Hepatocyte (in vitro differentiated cells): ENCODE results near the gene CEACAM19. TPM values are rescaled to one million over a fixed set of nuclear protein-coding genes. Genes with fewer than 3 reads are reported as not detected.
"Not testable (repeated sequence)": the region's sequence is repeated elsewhere in the genome, so short reads cannot be mapped to it uniquely, and the experiment has no call there.

Experiments used
- DNase-seq: peaks from one replicate; pipeline ENCODE4 v3.0.0-alpha.2; 2016; ENCODE audit warnings: low spot score
- H2AFZ ChIP-seq: fragments of 200-600 bp; sonication (generic); 2 replicates; pipeline ENCODE4 v1.6.0; 2016; ENCODE audit warnings: antibody characterized with exemption, mild to moderate bottlenecking
- H3K27ac ChIP-seq: fragments of 200-600 bp; sonication (generic); 2 replicates; pipeline ENCODE4 v1.5.1; 2016; ENCODE audit warnings: mild to moderate bottlenecking
- H3K27me3 ChIP-seq: fragments of 200-600 bp; sonication (generic); 2 replicates; pipeline ENCODE4 v1.6.1; 2016
- H3K36me3 ChIP-seq: fragments of 200-600 bp; sonication (generic); replicated peaks from 2 replicates; pipeline ENCODE4 v1.5.1; 2016; ENCODE audit warnings: low read depth; ENCODE audit not compliant: insufficient read depth
- H3K4me1 ChIP-seq: fragments of 200-600 bp; sonication (generic); 2 replicates; pipeline ENCODE4 v1.5.1; 2016; ENCODE audit warnings: mild to moderate bottlenecking, moderate library complexity; ENCODE audit not compliant: insufficient read depth
- H3K4me2 ChIP-seq: fragments of 200-600 bp; sonication (generic); 2 replicates; pipeline ENCODE4 v1.6.0; 2016
- H3K4me3 ChIP-seq: fragments of 200-600 bp; sonication (generic); 2 replicates; pipeline ENCODE4 v1.5.1; 2016; ENCODE audit warnings: mild to moderate bottlenecking
- H3K79me2 ChIP-seq: fragments of 200-600 bp; sonication (generic); 2 replicates; pipeline ENCODE4 v1.6.0; 2017; ENCODE audit warnings: mild to moderate bottlenecking
- H3K9me2 ChIP-seq: fragments of 200-600 bp; sonication (generic); replicated peaks from 2 replicates; pipeline ENCODE4 v1.6.0; 2017; ENCODE audit warnings: mild to moderate bottlenecking; ENCODE audit not compliant: insufficient read depth
- H3K9me3 ChIP-seq: fragments of 200-600 bp; sonication (generic); 2 replicates; pipeline ENCODE4 v1.5.1; 2016; ENCODE audit warnings: low read depth, mild to moderate bottlenecking
- H4K20me1 ChIP-seq: fragments of 200-600 bp; sonication (generic); 2 replicates; pipeline ENCODE4 v1.6.0; 2016; ENCODE audit warnings: mild to moderate bottlenecking; ENCODE audit not compliant: insufficient read depth, poor library complexity, severe bottlenecking
- EZH2 ChIP-seq: fragments of 200-600 bp; sonication (generic); IDR thresholded peaks from 2 replicates; pipeline ENCODE4 v1.6.1; 2016; ENCODE audit warnings: antibody characterized with exemption, mild to moderate bottlenecking, borderline replicate concordance
- EZH2phosphoT487 ChIP-seq: fragments of 200-600 bp; sonication (generic); IDR thresholded peaks from one replicate; pipeline ENCODE4 v1.6.1; 2018; ENCODE audit warnings: antibody characterized with exemption, mild to moderate bottlenecking, low read depth, moderate library complexity; ENCODE audit not compliant: unreplicated experiment, severe bottlenecking
- WGBS: methylation state at CpG from one replicate; pipeline ENCODE4 v1.1.6; 2016; ENCODE audit warnings: low lambda C conversion rate; ENCODE audit errors: missing lambda C conversion rate; 5-methylcytosine and 5-hydroxymethylcytosine counted together
- polyA plus RNA-seq: library from polyadenylated mRNA; unstranded; fragments of >200 nt; fragmentation: Nextera tagmentation; extraction: Ambion mirVana; gene quantifications from 2 replicates; pipeline ENCODE4 v1.2.1, GENCODE V29; 2016
- total RNA-seq: library from RNA; depleted of rRNA; stranded (reverse); fragments of >200 nt; gene quantifications from 2 replicates; pipeline ENCODE4 v1.2.3, GENCODE V29; 2014
- TF ChIP-seq, protein P1 (sequence below): fragments of 200-600 bp; sonication (generic); IDR thresholded peaks from 2 replicates; pipeline ENCODE4 v1.5.1; 2016; ENCODE audit warnings: antibody characterized with exemption, mild to moderate bottlenecking; ENCODE audit not compliant: poor library complexity

The CEACAM19 gene
- total and polyA plus RNA-seq, 2 experiments from 2014 or later, result 2.8 to 5.6 TPM

DNA sequence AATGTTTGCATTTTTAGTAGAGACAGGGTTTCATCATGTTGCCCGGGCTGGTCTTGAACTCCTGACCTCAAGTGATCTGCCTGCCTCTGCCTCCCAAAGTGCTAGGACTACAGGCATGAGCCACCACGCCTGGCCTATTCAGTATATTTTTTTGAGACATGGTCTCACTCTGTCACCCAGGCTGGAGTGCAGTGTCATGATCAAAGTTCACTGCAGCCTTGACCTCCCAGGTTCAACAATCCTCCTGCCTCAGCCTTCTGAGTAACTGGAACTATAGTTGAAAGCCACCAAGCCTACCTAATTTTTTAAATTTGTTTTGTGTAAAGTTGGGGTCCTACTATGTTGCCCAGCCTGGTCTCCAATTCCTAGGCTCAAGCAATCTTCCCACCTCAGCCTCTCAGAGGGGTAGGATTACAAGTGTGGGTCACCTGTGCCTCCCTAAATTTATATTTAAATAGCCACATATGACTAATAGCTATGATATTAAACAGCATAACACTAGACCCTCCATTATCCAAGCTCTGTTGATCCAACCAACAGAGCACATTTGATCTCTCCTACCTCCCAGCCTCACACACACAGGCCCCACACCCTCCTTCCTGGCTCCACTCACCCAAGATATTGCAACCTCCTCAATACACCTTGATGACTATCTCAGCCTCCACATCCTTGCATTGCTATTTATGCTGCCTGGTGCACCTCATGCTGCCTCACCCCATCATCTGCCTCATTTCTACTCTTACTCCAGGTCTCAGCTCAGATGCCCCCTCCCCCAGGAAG, 2.1 kb upstream of the CEACAM19 start:
- no peaks in the 10 kb centered on the region for H3K4me1 ChIP-seq
- no peak overlapping the region for H2AFZ ChIP-seq
- no peaks in the 10 kb centered on the region for H3K79me2 ChIP-seq
- H3K27ac ChIP-seq, result no peak overlapping the region
- H4K20me1 ChIP-seq, result no peaks in the 10 kb centered on the region
- H3K4me2 ChIP-seq, result no peak overlapping the region
- 91% methylated on average over 2 of the region's 2 CpGs for WGBS
- no peak for DNase-seq
- H3K9me2 ChIP-seq, result no peaks in the 10 kb centered on the region
- H3K36me3 ChIP-seq, result no peaks in the 10 kb centered on the region
- no peak overlapping the region for H3K4me3 ChIP-seq
- TF ChIP-seq, protein P1, sequence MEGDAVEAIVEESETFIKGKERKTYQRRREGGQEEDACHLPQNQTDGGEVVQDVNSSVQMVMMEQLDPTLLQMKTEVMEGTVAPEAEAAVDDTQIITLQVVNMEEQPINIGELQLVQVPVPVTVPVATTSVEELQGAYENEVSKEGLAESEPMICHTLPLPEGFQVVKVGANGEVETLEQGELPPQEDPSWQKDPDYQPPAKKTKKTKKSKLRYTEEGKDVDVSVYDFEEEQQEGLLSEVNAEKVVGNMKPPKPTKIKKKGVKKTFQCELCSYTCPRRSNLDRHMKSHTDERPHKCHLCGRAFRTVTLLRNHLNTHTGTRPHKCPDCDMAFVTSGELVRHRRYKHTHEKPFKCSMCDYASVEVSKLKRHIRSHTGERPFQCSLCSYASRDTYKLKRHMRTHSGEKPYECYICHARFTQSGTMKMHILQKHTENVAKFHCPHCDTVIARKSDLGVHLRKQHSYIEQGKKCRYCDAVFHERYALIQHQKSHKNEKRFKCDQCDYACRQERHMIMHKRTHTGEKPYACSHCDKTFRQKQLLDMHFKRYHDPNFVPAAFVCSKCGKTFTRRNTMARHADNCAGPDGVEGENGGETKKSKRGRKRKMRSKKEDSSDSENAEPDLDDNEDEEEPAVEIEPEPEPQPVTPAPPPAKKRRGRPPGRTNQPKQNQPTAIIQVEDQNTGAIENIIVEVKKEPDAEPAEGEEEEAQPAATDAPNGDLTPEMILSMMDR, result no peak
- TF ChIP-seq EZH2phosphoT487, result no peak
- TF ChIP-seq EZH2, result no peak
- no peaks in the 10 kb centered on the region for H3K27me3 ChIP-seq
- no peaks in the 10 kb centered on the region for H3K9me3 ChIP-seq

DNA sequence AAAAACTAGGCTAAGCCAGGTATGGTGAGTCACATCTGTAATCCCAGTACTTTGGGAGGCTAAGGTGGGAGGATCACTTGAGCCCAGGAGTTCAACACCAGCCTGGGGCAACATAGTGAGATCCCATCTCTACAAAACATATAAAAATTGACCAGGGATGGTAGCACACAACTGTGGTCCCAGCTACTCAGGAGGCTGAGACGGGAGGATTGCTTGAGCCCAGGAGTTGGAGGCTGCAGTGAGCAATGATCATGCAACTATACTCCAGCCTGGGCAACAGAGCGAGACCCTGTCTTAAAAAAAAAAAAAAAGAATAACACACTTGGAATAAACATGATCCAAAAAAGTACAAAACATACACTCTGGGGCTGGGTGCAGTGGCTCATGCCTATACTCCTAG, 1.3 kb upstream of the CEACAM19 start:
- H3K27me3 ChIP-seq, H3K4me1 ChIP-seq, DNase-seq, H3K79me2 ChIP-seq, H3K36me3 ChIP-seq, H4K20me1 ChIP-seq, H3K9me2 ChIP-seq, H3K4me3 ChIP-seq, H3K9me3 ChIP-seq, H3K27ac ChIP-seq, H2AFZ ChIP-seq, H3K4me2 ChIP-seq: not testable (repeated sequence)
- 91% methylated on average over 2 of the region's 2 CpGs for WGBS

DNA sequence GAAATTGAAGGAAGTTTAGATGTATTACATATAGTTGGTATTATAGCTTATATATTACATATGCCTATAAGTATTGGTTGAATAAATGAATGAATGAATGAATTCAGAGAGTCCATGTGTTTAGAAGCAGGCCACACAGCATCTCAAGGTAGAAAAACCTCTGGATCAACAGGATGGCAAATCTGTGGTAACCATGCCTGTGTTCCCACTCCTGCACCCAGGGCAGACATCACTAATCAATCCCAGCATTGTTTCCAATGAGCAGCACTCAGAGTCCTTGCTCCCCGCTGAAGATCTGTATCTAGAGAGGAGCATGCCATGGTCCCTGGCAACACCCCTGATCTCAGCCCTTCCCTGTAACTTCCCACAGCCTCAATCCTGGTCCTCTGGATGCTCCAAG, 944 bp downstream of the CEACAM19 start:
- H3K27me3 ChIP-seq, result no peaks in the 10 kb centered on the region
- H4K20me1 ChIP-seq, result no peaks in the 10 kb centered on the region
- DNase-seq, result no peak
- no peaks in the 10 kb centered on the region for H3K9me2 ChIP-seq
- 86% methylated on average over 1 of the region's 1 CpG for WGBS
- no peak overlapping the region for H2AFZ ChIP-seq
- H3K27ac ChIP-seq, result no peak overlapping the region
- H3K36me3 ChIP-seq, result no peaks in the 10 kb centered on the region
- no peaks in the 10 kb centered on the region for H3K9me3 ChIP-seq
- H3K4me3 ChIP-seq, result no peak overlapping the region
- H3K79me2 ChIP-seq, result no peaks in the 10 kb centered on the region
- no peak overlapping the region for H3K4me2 ChIP-seq
- peaks cover 3% of the 10 kb centered on the region for H3K4me1 ChIP-seq
- TF ChIP-seq EZH2phosphoT487 (no peak), EZH2 (no peak)
- TF ChIP-seq, protein P1, result no peak

DNA sequence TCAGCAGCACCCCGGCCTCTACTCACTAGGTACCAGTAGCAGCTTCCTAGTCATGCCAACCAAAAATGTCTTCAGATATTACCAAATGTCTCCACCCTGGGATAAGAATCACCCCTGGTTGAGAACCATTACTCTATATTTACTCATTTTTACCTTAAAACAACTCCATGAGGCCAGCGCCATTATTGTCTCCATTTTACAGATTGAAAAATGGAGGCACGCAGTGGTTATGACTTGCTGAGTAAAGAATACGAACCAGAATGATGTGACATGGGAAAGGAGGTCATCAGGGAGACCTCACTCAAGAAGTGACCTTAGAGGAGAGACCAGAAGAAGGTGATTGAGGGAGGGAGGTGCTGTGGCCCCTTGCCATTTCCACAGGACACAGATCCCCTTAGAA, 2.2 kb downstream of the CEACAM19 start:
- no peak overlapping the region for H3K4me3 ChIP-seq
- TF ChIP-seq EZH2, result no peak
- TF ChIP-seq EZH2phosphoT487, result no peak
- TF ChIP-seq, protein P1, result no peak
- no peaks in the 10 kb centered on the region for H3K9me2 ChIP-seq
- peaks cover 3% of the 10 kb centered on the region for H3K4me1 ChIP-seq
- no peaks in the 10 kb centered on the region for H3K27me3 ChIP-seq
- DNase-seq, result no peak
- H3K4me2 ChIP-seq, result no peak overlapping the region
- H2AFZ ChIP-seq, result no peak overlapping the region
- no peak overlapping the region for H3K27ac ChIP-seq
- WGBS, result 95% methylated on average over 4 of the region's 4 CpGs
- no peaks in the 10 kb centered on the region for H4K20me1 ChIP-seq
- no peaks in the 10 kb centered on the region for H3K9me3 ChIP-seq
- no peaks in the 10 kb centered on the region for H3K79me2 ChIP-seq
- no peaks in the 10 kb centered on the region for H3K36me3 ChIP-seq
